CD8-positive, alpha-beta memory T cell (primary cell): ENCODE data around the gene TSPO2. TPM values are rescaled to one million over a fixed set of nuclear protein-coding genes. Genes with fewer than 3 reads are reported as not detected.

Source experiments
- CTCF ChIA-PET: fragments of 350-600 bp; sonication (Branson Sonifier 250); formaldehyde crosslinking; loops from one replicate; lab custom pipeline; 2021; ENCODE audit warnings: antibody characterized with exemption; lab: Charles Lee
- POLR2A ChIA-PET: fragments of 350-600 bp; sonication (Branson Sonifier 250); formaldehyde crosslinking; loops from one replicate; lab custom pipeline; 2021; ENCODE audit warnings: antibody characterized with exemption; lab: Charles Lee
- DNase-seq, 5 donors: peaks; one replicate each; pipeline versions ENCODE4 v3.0.0 to v3.0.0-alpha.2; 2020 to 2022; ENCODE audit warnings: mixed read lengths in 1 of 5
- H3K27ac ChIP-seq: one replicate; pipeline ENCODE4 v1.7.0; 2013; ENCODE audit warnings: low read depth, mild to moderate bottlenecking, low read length, moderate library complexity
- H3K27me3 ChIP-seq: 2 replicates; pipeline ENCODE4 v1.7.0; 2013; ENCODE audit warnings: low read length, mild to moderate bottlenecking; ENCODE audit not compliant: insufficient read depth, poor library complexity, severe bottlenecking
- H3K36me3 ChIP-seq: 2 replicates; pipeline ENCODE4 v1.7.0; 2013; ENCODE audit warnings: mild to moderate bottlenecking, low read length, moderate library complexity; ENCODE audit not compliant: insufficient read depth
- H3K4me1 ChIP-seq: 2 replicates; pipeline ENCODE4 v1.7.0; 2013; ENCODE audit warnings: mild to moderate bottlenecking, low read length, moderate library complexity; ENCODE audit not compliant: insufficient read depth
- H3K4me3 ChIP-seq: 2 replicates; pipeline ENCODE4 v1.7.0; 2013; ENCODE audit warnings: mild to moderate bottlenecking, low read length
- H3K9me3 ChIP-seq: 2 replicates; pipeline ENCODE4 v1.7.0; 2013; ENCODE audit warnings: mild to moderate bottlenecking, low read length
- H3K27ac Mint-ChIP-seq, 8 donors: one replicate each; pipeline ENCODE4 v1.8.0; 2020 to 2021; ENCODE audit warnings: mixed read lengths in 8 of 8, mild to moderate bottlenecking in 6 of 8, inconsistent platforms in 3 of 8, moderate library complexity in 3 of 8
- H3K27me3 Mint-ChIP-seq, 2 donors: one replicate each; pipeline ENCODE4 v1.8.0; 2020 to 2021; ENCODE audit warnings: mixed read lengths in 2 of 2, mild to moderate bottlenecking in 1 of 2, moderate library complexity in 1 of 2
- H3K36me3 Mint-ChIP-seq, 3 donors: one replicate each; pipeline ENCODE4 v1.8.0; 2020 to 2021; ENCODE audit warnings: mixed read lengths in 3 of 3, inconsistent platforms in 1 of 3, mild to moderate bottlenecking in 1 of 3
- H3K4me1 Mint-ChIP-seq, 3 donors: one replicate each; pipeline ENCODE4 v1.8.0; 2020 to 2021; ENCODE audit warnings: mixed read lengths in 3 of 3, inconsistent platforms in 1 of 3, mild to moderate bottlenecking in 1 of 3
- H3K4me3 Mint-ChIP-seq, 7 donors: one replicate each; pipeline ENCODE4 v1.8.0; 2020 to 2021; ENCODE audit warnings: mixed read lengths in 7 of 7, mild to moderate bottlenecking in 6 of 7, moderate library complexity in 4 of 7, inconsistent platforms in 2 of 7
- H3K9me3 Mint-ChIP-seq, 5 donors: one replicate each; pipeline ENCODE4 v1.8.0; 2020 to 2022; ENCODE audit warnings: mixed read lengths in 5 of 5, mild to moderate bottlenecking in 3 of 5, moderate library complexity in 2 of 5, inconsistent platforms in 1 of 5
- polyA plus RNA-seq: library from polyadenylated mRNA; unstranded; fragments of 300-500 nt; fragmentation: Illumina TruSeq; gene quantifications from one replicate; pipeline ENCODE4 v1.2.3, GENCODE V29; 2021
- total RNA-seq, 2 experiments: library from RNA; stranded (reverse); gene quantifications; one replicate each; pipeline ENCODE4 v1.2.3, GENCODE V29; 2021

The TSPO2 gene
- total and polyA plus RNA-seq, 3 experiments from 2014 or later = not detected

DNA sequence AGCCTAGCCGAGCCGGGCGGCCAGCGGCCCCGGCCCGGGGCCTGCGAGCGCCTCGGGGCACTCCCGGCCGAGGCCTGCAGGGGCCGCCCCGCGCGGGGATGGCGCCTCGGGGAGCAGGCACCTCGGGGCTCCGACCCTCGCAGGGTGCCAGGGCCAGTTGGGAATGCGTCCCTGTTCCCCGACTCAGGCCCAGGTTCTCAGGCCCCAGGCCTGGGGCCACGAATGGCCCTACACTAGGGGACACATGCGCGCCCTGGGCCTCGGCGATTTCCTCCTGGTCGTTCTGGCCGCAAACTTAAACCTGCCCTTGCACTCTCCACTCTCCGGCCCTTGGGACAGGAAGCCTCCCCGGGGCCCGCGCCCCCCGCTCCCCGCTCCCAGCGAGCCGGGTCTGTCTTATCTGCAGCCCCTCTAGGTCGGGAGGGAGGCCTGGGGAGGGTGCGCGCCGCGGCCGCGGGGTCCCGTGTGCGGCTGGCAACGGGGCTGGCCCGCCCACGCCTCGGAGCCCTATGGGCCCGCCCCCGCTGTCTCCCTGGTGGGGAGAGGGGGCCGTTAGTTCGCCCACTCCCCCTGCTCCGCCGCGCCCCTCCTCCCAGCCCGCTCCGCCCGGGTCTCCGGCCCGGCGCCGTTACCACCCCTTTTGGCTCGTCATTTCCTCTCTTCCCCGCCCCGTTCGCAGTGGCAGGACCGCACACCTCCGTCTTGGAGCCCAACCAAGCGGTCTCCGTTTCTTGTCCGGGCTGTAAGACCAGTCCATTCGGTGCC lies 31.1 kb downstream of the TSPO2 start:
- POLR2A ChIA-PET = interaction anchor here (1.2 kb wide), 1 partner anchor 45 kb away, joined by 7 read pairs; no protein-coding TSS in a partner anchor
- Mint-ChIP-seq H3K27me3 (peaks cover 0 to 6% of the 10 kb centered on the region in 2 donors), H3K36me3 (peaks cover 0 to 48% (median 7%) of the 10 kb centered on the region in 3 donors), H3K4me1 (peaks cover 49 to 65% (median 61%) of the 10 kb centered on the region in 3 donors), H3K27ac (peak overlapping the region; percentile 91 to 99 (median 96)), H3K4me3 (peak overlapping the region; percentile 84 to 99 (median 95)), H3K9me3 (no peaks in the 10 kb centered on the region)
- CTCF ChIA-PET = interaction anchor here (2.3 kb wide), 1 partner anchor 45 kb away, joined by 12 read pairs; no protein-coding TSS in a partner anchor
- Histone ChIP-seq H3K9me3 (no peaks in the 10 kb centered on the region), H3K27me3 (no peaks in the 10 kb centered on the region), H3K36me3 (peaks cover 13% of the 10 kb centered on the region), H3K4me3 (peak overlapping the region; percentile 98), H3K27ac (peak overlapping the region; percentile 94), H3K4me1 (peaks cover 39% of the 10 kb centered on the region)
- peak; percentile 74 to 88 (median 79) for DNase-seq

DNA sequence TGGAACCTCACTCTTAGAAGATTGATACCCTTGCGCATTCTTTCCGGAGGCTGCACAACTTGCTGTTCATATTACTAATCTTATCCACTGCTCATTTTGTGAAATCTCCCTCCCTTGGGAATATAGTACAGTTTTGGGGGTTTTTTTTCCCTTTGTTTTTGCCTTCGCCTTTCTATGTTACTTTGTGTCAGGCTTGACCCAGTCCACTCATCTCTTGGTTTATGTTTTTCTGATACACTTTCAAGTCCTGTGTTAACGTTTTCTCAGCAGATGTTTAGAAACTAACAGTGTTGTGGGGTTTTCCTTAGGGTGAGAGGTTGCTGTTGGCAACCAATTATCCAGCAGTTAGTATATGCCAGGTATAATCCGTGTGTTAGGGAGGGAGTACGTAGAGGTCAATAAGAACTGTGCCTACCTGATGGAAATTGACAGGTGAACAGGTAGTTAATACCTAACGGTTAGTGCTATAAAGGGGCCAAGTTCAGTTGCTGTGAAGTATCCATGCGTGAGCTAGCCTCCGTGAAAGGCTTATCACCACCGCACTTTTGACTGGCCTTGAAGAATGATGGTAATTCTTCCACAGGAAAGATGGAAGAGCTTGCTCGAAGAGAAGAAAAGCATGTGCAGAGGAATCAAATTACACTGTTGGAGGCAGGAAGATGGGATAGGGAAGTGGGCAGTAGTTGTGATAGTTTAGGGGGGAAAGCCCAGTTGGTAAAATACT lies 31.9 kb downstream of the TSPO2 start:
- Mint-ChIP-seq H3K36me3 (peaks cover 3 to 47% (median 11%) of the 10 kb centered on the region in 3 donors), H3K27me3 (peaks cover 0 to 6% of the 10 kb centered on the region in 2 donors), H3K9me3 (no peaks in the 10 kb centered on the region), H3K4me1 (peaks cover 52 to 72% (median 66%) of the 10 kb centered on the region in 3 donors), H3K27ac (peak overlapping the region; percentile 89 to 99 (median 96)), H3K4me3 (peak overlapping the region; percentile 84 to 97 (median 89))
- peaks cover 10% of the 10 kb centered on the region for H3K36me3 ChIP-seq
- peak overlapping the region; percentile 94 for H3K27ac ChIP-seq
- peaks cover 39% of the 10 kb centered on the region for H3K4me1 ChIP-seq
- H3K27me3 ChIP-seq = no peaks in the 10 kb centered on the region
- POLR2A ChIA-PET = no interaction called here
- peak in 2 of 5 donors; percentile 23 to 27 for DNase-seq
- no peaks in the 10 kb centered on the region for H3K9me3 ChIP-seq
- CTCF ChIA-PET = no interaction called here
- H3K4me3 ChIP-seq = peak overlapping the region; percentile 98

GRCh38 chr6:41074692-41075436 lies 32.6 kb downstream of the TSPO2 start:
- DNase-seq = no peak
- ChIA-PET POLR2A (no interaction called here), CTCF (no interaction called here)
- Histone ChIP-seq H3K4me3 (peak overlapping the region; percentile 98), H3K4me1 (peaks cover 43% of the 10 kb centered on the region), H3K9me3 (no peaks in the 10 kb centered on the region), H3K27me3 (no peaks in the 10 kb centered on the region), H3K27ac (peak overlapping the region; percentile 94), H3K36me3 (peaks cover 9% of the 10 kb centered on the region)
- H3K4me1 Mint-ChIP-seq = peaks cover 57 to 74% (median 73%) of the 10 kb centered on the region in 3 donors
- H3K27ac Mint-ChIP-seq = peak overlapping the region; percentile 89 to 99 (median 96)
- H3K4me3 Mint-ChIP-seq = peak overlapping the region; percentile 84 to 97 (median 89)
- H3K9me3 Mint-ChIP-seq = no peaks in the 10 kb centered on the region
- peaks cover 8 to 47% (median 11%) of the 10 kb centered on the region in 3 donors for H3K36me3 Mint-ChIP-seq
- peaks cover 0 to 6% of the 10 kb centered on the region in 2 donors for H3K27me3 Mint-ChIP-seq

DNA sequence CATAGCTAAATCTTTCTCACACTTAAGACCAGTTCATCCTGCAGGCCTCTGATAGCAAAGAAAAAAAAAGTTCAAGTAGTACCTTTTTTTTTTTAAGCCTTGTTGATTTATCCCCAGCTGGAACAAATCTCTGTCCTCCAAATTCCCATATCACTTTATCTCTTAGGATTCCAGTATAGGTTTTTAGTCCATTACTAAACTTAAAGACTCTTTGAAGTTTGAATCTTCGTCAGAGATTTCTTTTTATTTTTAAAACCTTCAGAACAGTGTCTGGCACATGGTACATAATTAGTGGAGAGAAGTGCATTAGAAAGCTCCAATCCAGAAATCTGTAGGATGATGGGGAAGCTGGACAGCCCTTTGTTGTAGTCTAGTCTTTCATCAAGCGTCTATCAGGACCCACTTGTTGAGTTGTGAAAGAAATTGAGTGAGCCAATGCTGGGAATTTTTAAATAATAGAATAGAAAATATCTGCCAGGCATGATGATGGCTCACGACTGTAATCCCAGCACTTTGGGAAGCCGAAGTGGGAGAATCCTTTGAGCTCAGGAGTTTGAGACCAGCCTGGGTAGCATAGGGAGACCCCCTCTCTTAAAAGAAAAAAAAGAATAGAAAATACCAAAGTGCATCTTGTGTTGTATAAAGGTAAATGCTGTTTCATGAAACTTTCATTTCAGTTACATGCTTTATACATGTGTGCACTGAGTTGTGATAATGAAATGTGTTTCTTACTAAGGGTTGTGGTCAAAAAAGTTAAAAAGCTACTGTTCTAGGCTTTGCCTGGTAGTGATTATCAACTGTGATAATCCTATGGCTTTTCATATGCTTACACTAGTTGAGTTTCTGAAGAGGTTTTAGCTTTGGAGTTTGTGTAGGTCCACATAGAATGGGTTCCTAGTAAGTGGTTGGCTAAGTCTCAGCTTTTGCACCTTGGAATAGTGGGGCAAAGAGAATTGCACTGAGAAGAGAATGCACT lies 33.7 kb downstream of the TSPO2 start:
- peak overlapping the region; percentile 59 to 99 (median 94) for H3K27ac Mint-ChIP-seq
- Histone ChIP-seq H3K4me3 (no peak overlapping the region), H3K4me1 (peaks cover 46% of the 10 kb centered on the region), H3K36me3 (peaks cover 9% of the 10 kb centered on the region), H3K9me3 (no peaks in the 10 kb centered on the region), H3K27ac (no peak overlapping the region), H3K27me3 (no peaks in the 10 kb centered on the region)
- H3K9me3 Mint-ChIP-seq = no peaks in the 10 kb centered on the region
- H3K36me3 Mint-ChIP-seq = peaks cover 8 to 51% (median 13%) of the 10 kb centered on the region in 3 donors
- peaks cover 0 to 6% of the 10 kb centered on the region in 2 donors for H3K27me3 Mint-ChIP-seq
- no peak for DNase-seq
- ChIA-PET POLR2A (no interaction called here), CTCF (interaction anchor here (1.2 kb wide), 1 partner anchor 48 kb away, joined by 3 read pairs; no protein-coding TSS in a partner anchor)
- peaks cover 59 to 80% (median 75%) of the 10 kb centered on the region in 3 donors for H3K4me1 Mint-ChIP-seq
- H3K4me3 Mint-ChIP-seq = peak overlapping the region in 6 of 7 donors; percentile 44 to 91 (median 84)

- ChIA-PET CTCF (no interaction called here), POLR2A (no interaction called here)
- Histone ChIP-seq H3K27me3 (no peaks in the 10 kb centered on the region), H3K27ac (no peak overlapping the region), H3K9me3 (no peaks in the 10 kb centered on the region), H3K4me3 (no peak overlapping the region), H3K36me3 (peaks cover 9% of the 10 kb centered on the region), H3K4me1 (peaks cover 52% of the 10 kb centered on the region)
- DNase-seq = no peak
- H3K27ac Mint-ChIP-seq = peak overlapping the region in 1 of 8 donors; percentile 74
- peaks cover 61 to 86% (median 81%) of the 10 kb centered on the region in 3 donors for H3K4me1 Mint-ChIP-seq
- H3K4me3 Mint-ChIP-seq = no peak overlapping the region
- H3K36me3 Mint-ChIP-seq = peaks cover 8 to 52% (median 13%) of the 10 kb centered on the region in 3 donors
- no peaks in the 10 kb centered on the region for H3K9me3 Mint-ChIP-seq
- H3K27me3 Mint-ChIP-seq = peaks cover 0 to 2% of the 10 kb centered on the region in 2 donors
These were observed 35.3 kb downstream of the TSPO2 start for GRCh38 chr6:41077536-41077935.

GRCh38 chr6:41078101-41078500 lies 35.8 kb downstream of the TSPO2 start:
- H3K9me3 ChIP-seq = no peaks in the 10 kb centered on the region
- H3K4me3 ChIP-seq = no peak overlapping the region
- ChIA-PET POLR2A (no interaction called here), CTCF (no interaction called here)
- peaks cover 55% of the 10 kb centered on the region for H3K4me1 ChIP-seq
- peak overlapping the region in 4 of 8 donors; percentile 7 to 52 (median 26) for H3K27ac Mint-ChIP-seq
- H3K27me3 ChIP-seq = no peaks in the 10 kb centered on the region
- H3K27me3 Mint-ChIP-seq = no peaks in the 10 kb centered on the region
- H3K9me3 Mint-ChIP-seq = no peaks in the 10 kb centered on the region
- peaks cover 8 to 54% (median 15%) of the 10 kb centered on the region in 3 donors for H3K36me3 Mint-ChIP-seq
- peaks cover 11% of the 10 kb centered on the region for H3K36me3 ChIP-seq
- no peak for DNase-seq
- H3K4me1 Mint-ChIP-seq = peaks cover 67 to 92% (median 87%) of the 10 kb centered on the region in 3 donors
- H3K27ac ChIP-seq = no peak overlapping the region
- H3K4me3 Mint-ChIP-seq = no peak overlapping the region
